HG02870 (cell line): ENCODE data around the gene TLE1.
"Not testable (repeated sequence)": the region's sequence is repeated elsewhere in the genome, so short reads cannot be mapped to it uniquely, and the experiment has no call there.

Experiments
- ATAC-seq: cut with Tn5 transposase; IDR thresholded peaks from one replicate; pipeline ENCODE4 v1.9.1; 2021; ENCODE audit warnings: mild to moderate bottlenecking, moderate library complexity; ENCODE audit not compliant: unreplicated experiment

The TLE1 gene

GRCh38 chr9:81689343-81690175, at the start of gene TLE1:
TSS of gene TLE1 (minus strand) at chr9:81689547. CDS start at chr9:81688240, 1,307 bp downstream.
- peak; percentile 83 for ATAC-seq

GRCh38 chr9:81737871-81738507, 48.6 kb upstream of the TLE1 start:
- ATAC-seq = no peak

GRCh38 chr9:81730498-81730897, 41.2 kb upstream of the TLE1 start:
- not testable (repeated sequence) for ATAC-seq

- peak; percentile 66 for ATAC-seq
These were observed 39.8 kb upstream of the TLE1 start for GRCh38 chr9:81729135-81729534.

GRCh38 chr9:81724242-81724889, 35.0 kb upstream of the TLE1 start:
- no peak for ATAC-seq

- no peak for ATAC-seq
These were observed 32.9 kb upstream of the TLE1 start for GRCh38 chr9:81722277-81722676.

- no peak for ATAC-seq
These were observed 31.2 kb upstream of the TLE1 start for GRCh38 chr9:81720450-81721086.

- no peak for ATAC-seq
These were observed 30.6 kb upstream of the TLE1 start for GRCh38 chr9:81719972-81720371.

- no peak for ATAC-seq
These were observed 28.9 kb upstream of the TLE1 start for GRCh38 chr9:81718244-81718643.

- no peak for ATAC-seq
These were observed 28.4 kb upstream of the TLE1 start for GRCh38 chr9:81717747-81718077.

- no peak for ATAC-seq
These were observed 27.9 kb upstream of the TLE1 start for GRCh38 chr9:81717061-81717746.

- no peak for ATAC-seq
These were observed 27.1 kb upstream of the TLE1 start for GRCh38 chr9:81716409-81716808.

- no peak for ATAC-seq
These were observed 16.2 kb upstream of the TLE1 start for GRCh38 chr9:81705578-81705977.

- ATAC-seq = no peak
These were observed 5.2 kb upstream of the TLE1 start for GRCh38 chr9:81694541-81694940.

- ATAC-seq = no peak
These were observed 4.5 kb upstream of the TLE1 start for GRCh38 chr9:81693671-81694378.

GRCh38 chr9:81690251-81690851, 1.0 kb upstream of the TLE1 start:
- no peak for ATAC-seq

- not testable (repeated sequence) for ATAC-seq
These were observed 329 bp downstream of the TLE1 start for GRCh38 chr9:81689093-81689342.

GRCh38 chr9:81688262-81689092, 870 bp downstream of the TLE1 start:
- ATAC-seq = not testable (repeated sequence)

- ATAC-seq = no peak
These were observed 1.7 kb downstream of the TLE1 start for GRCh38 chr9:81687521-81688261.
